H1 (cell line): ENCODE data around the gene CD38. TPM values are rescaled to one million over a fixed set of nuclear protein-coding genes. Genes with fewer than 3 reads are reported as not detected.

ENCODE experiments used
- ATF2 ChIP-seq: IDR thresholded peaks from 2 replicates; pipeline ENCODE4 v1.6.1; 2012; ENCODE audit warnings: low read length, inconsistent platforms
- ATF3 ChIP-seq: IDR thresholded peaks from 2 replicates; pipeline ENCODE4 v1.6.1; 2011; ENCODE audit warnings: low read depth, mild to moderate bottlenecking, low read length; ENCODE audit not compliant: insufficient read depth
- CREB1 ChIP-seq: IDR thresholded peaks from 2 replicates; pipeline ENCODE4 v1.6.1; 2012; ENCODE audit warnings: inconsistent platforms
- CTCF ChIP-seq, 3 experiments: IDR thresholded peaks; 1 replicate in 2 of 3; 2 replicates in 1 of 3; pipeline versions ENCODE4 v1.5.1 to v1.6.1; 2011; ENCODE audit warnings: low read length in 3 of 3, mild to moderate bottlenecking in 3 of 3, inconsistent platforms in 2 of 3, low read depth in 1 of 3, moderate library complexity in 1 of 3; ENCODE audit not compliant: insufficient read depth in 1 of 3; ENCODE audit errors: control extremely low read depth in 1 of 3
- MAFK ChIP-seq: IDR thresholded peaks from 2 replicates; pipeline ENCODE4 v1.6.1; 2012; ENCODE audit warnings: low read depth, mild to moderate bottlenecking, improper control_type of control experiment, low read length
- RBBP5 ChIP-seq: IDR thresholded peaks from 2 replicates; pipeline ENCODE4 v1.7.1; 2012; ENCODE audit warnings: low read depth, mild to moderate bottlenecking, inconsistent platforms, low read length, moderate library complexity, borderline replicate concordance
- RFX5 ChIP-seq: IDR thresholded peaks from 2 replicates; pipeline ENCODE4 v1.6.1; 2011; ENCODE audit warnings: low read depth, low read length, improper control_type of control experiment, borderline replicate concordance
- SRF ChIP-seq: IDR thresholded peaks from 2 replicates; pipeline ENCODE4 v1.6.1; 2011; ENCODE audit warnings: mild to moderate bottlenecking, low read depth, low read length, moderate library complexity
- polyA plus RNA-seq, 7 experiments: library from polyadenylated mRNA; depleted of rRNA in 3 of 7; stranded (reverse) in 5 of 7; unstranded in 2 of 7; fragments of >200 nt in 5 of 7; fragments of 200-250 nt in 2 of 7; gene quantifications; 1 replicate in 5 of 7; 2 replicates in 1 of 7; 4 replicates in 1 of 7; pipeline versions ENCODE4 v1.2.1 to v1.2.3, GENCODE V29; 2011 to 2013; ENCODE audit warnings: missing spikeins in 2 of 7, mixed read lengths in 2 of 7
- total RNA-seq: library from RNA; stranded (reverse); fragmentation: NEBNext Ultra II Directional; extraction: Animal tissue kit (Norgen Biotek cat#: 25700); gene quantifications from 2 replicates; pipeline ENCODE4 v1.2.1, GENCODE V29; 2021

The CD38 gene
- total and polyA plus RNA-seq, 2 of the 8 experiments (the other 6 are each of a cell fraction or from before 2014, with no cell fraction given): 0.14 to 0.24 TPM

GRCh38 chr4:15883610-15884243, 105.6 kb downstream of the CD38 start (continued):
- no peak for TF ChIP-seq CTCF (IDR thresholded peaks at IDR 0.05; ENCODE audit: control extremely low read depth in 1 of 3, insufficient read depth in 1 of 3, low read depth in 1 of 3, low read length in 3 of 3)
- no peak for TF ChIP-seq SRF
- TF ChIP-seq ATF2: no peak
- TF ChIP-seq RBBP5: no peak
- no peak for TF ChIP-seq ATF3
- TF ChIP-seq CREB1: no peak
- no peak for TF ChIP-seq MAFK
- no peak for TF ChIP-seq RFX5
